Esophagus muscularis mucosa (tissue), 3 donors: Measurements from ENCODE around the gene DNAJC1.

Experiments used
- POLR2AphosphoS5 ChIP-seq, 2 donors: sonication (generic); formaldehyde crosslinking; IDR thresholded peaks; one replicate each; pipeline ENCODE4 v1.6.1; 2017; ENCODE audit warnings: antibody characterized with exemption in 2 of 2
- TF ChIP-seq, protein P1 (sequence below), 3 experiments: fragments of 200-600 bp in 2 of 3; fragments of 450-650 bp in 1 of 3; sonication (generic) in 2 of 3; IDR thresholded peaks; one replicate each; pipeline ENCODE4 v1.5.1; 2017 to 2019; ENCODE audit warnings: antibody characterized with exemption in 3 of 3, mild to moderate bottlenecking in 2 of 3, moderate library complexity in 1 of 3

DNA sequence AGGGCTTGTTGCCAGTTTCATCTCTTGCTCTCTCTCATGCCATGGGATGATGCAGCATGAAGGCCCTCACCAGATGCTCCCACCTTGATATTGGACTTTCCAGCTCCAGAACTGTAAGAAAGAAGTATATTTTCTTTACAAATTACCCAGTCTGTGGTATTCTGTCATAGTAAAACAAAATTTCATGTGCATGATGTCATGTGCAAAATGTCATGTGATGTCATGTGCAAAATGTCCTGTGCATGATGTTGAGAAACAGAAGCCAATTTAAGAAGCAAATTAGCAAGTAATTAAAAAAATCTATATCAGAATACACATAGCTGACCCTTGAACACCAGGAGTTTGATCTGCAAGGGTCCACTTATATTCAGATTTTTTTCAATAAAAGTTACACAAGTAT, 56.6 kb downstream of the DNAJC1 start:
- TF ChIP-seq, protein P1, sequence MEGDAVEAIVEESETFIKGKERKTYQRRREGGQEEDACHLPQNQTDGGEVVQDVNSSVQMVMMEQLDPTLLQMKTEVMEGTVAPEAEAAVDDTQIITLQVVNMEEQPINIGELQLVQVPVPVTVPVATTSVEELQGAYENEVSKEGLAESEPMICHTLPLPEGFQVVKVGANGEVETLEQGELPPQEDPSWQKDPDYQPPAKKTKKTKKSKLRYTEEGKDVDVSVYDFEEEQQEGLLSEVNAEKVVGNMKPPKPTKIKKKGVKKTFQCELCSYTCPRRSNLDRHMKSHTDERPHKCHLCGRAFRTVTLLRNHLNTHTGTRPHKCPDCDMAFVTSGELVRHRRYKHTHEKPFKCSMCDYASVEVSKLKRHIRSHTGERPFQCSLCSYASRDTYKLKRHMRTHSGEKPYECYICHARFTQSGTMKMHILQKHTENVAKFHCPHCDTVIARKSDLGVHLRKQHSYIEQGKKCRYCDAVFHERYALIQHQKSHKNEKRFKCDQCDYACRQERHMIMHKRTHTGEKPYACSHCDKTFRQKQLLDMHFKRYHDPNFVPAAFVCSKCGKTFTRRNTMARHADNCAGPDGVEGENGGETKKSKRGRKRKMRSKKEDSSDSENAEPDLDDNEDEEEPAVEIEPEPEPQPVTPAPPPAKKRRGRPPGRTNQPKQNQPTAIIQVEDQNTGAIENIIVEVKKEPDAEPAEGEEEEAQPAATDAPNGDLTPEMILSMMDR (IDR thresholded peaks at IDR 0.05): no peak
- TF ChIP-seq POLR2AphosphoS5 (IDR thresholded peaks at IDR 0.05): no peak
